Vagina (tissue), 2 donors: Measurements from ENCODE around the gene FNDC4.

Experiments
- POLR2A ChIP-seq, 2 donors: fragments of 450-650 bp; IDR thresholded peaks; one replicate each; pipeline ENCODE4 v1.6.1; 2017; ENCODE audit warnings: antibody characterized with exemption in 2 of 2, mild to moderate bottlenecking in 2 of 2, moderate library complexity in 2 of 2
- POLR2AphosphoS5 ChIP-seq, 2 donors: sonication (generic); formaldehyde crosslinking; IDR thresholded peaks; one replicate each; pipeline ENCODE4 v1.9.0; 2017; ENCODE audit warnings: antibody characterized with exemption in 2 of 2, mild to moderate bottlenecking in 2 of 2, low read depth in 1 of 2; ENCODE audit not compliant: insufficient read depth in 1 of 2
- TF ChIP-seq, protein P1 (sequence below), 3 experiments: fragments of 450-650 bp in 2 of 3; fragments of 200-600 bp in 1 of 3; sonication (generic) in 1 of 3; IDR thresholded peaks; one replicate each; pipeline ENCODE4 v1.5.1; 2017 to 2019; ENCODE audit warnings: antibody characterized with exemption in 3 of 3, mild to moderate bottlenecking in 2 of 3, moderate library complexity in 2 of 3

DNA sequence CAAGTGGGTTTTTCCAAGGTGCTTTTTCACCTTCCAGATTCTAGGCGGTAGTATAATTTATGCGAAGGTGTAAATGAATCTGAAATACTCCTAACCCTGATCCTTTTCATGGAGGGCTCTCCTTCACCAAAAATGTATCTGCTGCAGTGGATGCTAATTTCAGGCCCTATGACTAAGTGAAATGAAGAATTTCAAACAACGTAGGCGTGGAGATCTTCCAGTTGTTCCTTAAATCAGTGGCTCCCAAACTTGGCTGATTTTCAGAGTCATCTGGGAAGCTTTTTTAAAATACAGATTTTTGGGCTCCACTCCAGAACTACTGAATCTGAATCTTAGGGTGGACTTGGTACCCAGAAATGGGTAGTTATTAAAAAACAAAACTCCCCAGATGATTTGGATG lies 7.1 kb upstream of the FNDC4 start:
- TF ChIP-seq, protein P1, sequence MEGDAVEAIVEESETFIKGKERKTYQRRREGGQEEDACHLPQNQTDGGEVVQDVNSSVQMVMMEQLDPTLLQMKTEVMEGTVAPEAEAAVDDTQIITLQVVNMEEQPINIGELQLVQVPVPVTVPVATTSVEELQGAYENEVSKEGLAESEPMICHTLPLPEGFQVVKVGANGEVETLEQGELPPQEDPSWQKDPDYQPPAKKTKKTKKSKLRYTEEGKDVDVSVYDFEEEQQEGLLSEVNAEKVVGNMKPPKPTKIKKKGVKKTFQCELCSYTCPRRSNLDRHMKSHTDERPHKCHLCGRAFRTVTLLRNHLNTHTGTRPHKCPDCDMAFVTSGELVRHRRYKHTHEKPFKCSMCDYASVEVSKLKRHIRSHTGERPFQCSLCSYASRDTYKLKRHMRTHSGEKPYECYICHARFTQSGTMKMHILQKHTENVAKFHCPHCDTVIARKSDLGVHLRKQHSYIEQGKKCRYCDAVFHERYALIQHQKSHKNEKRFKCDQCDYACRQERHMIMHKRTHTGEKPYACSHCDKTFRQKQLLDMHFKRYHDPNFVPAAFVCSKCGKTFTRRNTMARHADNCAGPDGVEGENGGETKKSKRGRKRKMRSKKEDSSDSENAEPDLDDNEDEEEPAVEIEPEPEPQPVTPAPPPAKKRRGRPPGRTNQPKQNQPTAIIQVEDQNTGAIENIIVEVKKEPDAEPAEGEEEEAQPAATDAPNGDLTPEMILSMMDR (IDR thresholded peaks at IDR 0.05), result no peak
- no peak for TF ChIP-seq POLR2A (IDR thresholded peaks at IDR 0.05)
- TF ChIP-seq POLR2AphosphoS5 (IDR thresholded peaks at IDR 0.05; ENCODE audit: insufficient read depth in 1 of 2, low read depth in 1 of 2), result no peak
